AG09309 (cell line): Measurements from ENCODE around the gene PCCA.

Experiments used
- DNase-seq: peaks from one replicate; pipeline ENCODE4 v3.0.0-alpha.2; 2010; ENCODE audit warnings: low read depth
- H3K4me3 ChIP-seq: 2 replicates; pipeline ENCODE4 v1.5.1; 2011; ENCODE audit warnings: mild to moderate bottlenecking, low read depth, low read length, moderate library complexity; ENCODE audit not compliant: control insufficient read depth
- CTCF ChIP-seq: IDR thresholded peaks from 2 replicates; pipeline ENCODE4 v1.5.1; 2011; ENCODE audit warnings: mild to moderate bottlenecking, low read depth, low read length, inconsistent platforms; ENCODE audit not compliant: insufficient read depth, control insufficient read depth; ENCODE audit errors: missing control alignments

The PCCA gene

GRCh38 chr13:100434010-100434763 lies 345.3 kb downstream of the PCCA start:
- H3K4me3 ChIP-seq: no peak overlapping the region
- no peak for DNase-seq

GRCh38 chr13:100436099-100436498 lies 347.2 kb downstream of the PCCA start:
- no peak overlapping the region for H3K4me3 ChIP-seq
- no peak for TF ChIP-seq CTCF
- no peak for DNase-seq

More at GRCh38 chr13:100434010-100434763, 345.3 kb downstream of the PCCA start:
- TF ChIP-seq CTCF: no peak

GRCh38 chr13:100438059-100438788 lies 349.3 kb downstream of the PCCA start:
- no peak for TF ChIP-seq CTCF
- DNase-seq: no peak
- no peak overlapping the region for H3K4me3 ChIP-seq

- no peak for TF ChIP-seq CTCF
- H3K4me3 ChIP-seq: no peak overlapping the region
- DNase-seq: no peak
Observed at GRCh38 chr13:100439247-100439970, 350.5 kb downstream of the PCCA start.

GRCh38 chr13:100440751-100441425 lies 352.0 kb downstream of the PCCA start:
- no peak for TF ChIP-seq CTCF
- no peak overlapping the region for H3K4me3 ChIP-seq
- DNase-seq: no peak

GRCh38 chr13:100442095-100442832 lies 353.4 kb downstream of the PCCA start:
- TF ChIP-seq CTCF: no peak
- H3K4me3 ChIP-seq: no peak overlapping the region
- DNase-seq: no peak
